Astrocyte (in vitro differentiated cells and primary cell): ENCODE measurements around the gene CAP1.

Experiments used
- EZH2 ChIP-seq: IDR thresholded peaks from 2 replicates; pipeline ENCODE4 v1.6.1; 2012; ENCODE audit warnings: mild to moderate bottlenecking, low read length, inconsistent platforms; ENCODE audit not compliant: insufficient read depth
- TF ChIP-seq, protein P1 (sequence below): IDR thresholded peaks from 2 replicates; pipeline ENCODE4 v1.5.1; 2011; ENCODE audit warnings: low read depth, mild to moderate bottlenecking, inconsistent platforms, low read length, moderate library complexity; ENCODE audit not compliant: insufficient read depth

DNA sequence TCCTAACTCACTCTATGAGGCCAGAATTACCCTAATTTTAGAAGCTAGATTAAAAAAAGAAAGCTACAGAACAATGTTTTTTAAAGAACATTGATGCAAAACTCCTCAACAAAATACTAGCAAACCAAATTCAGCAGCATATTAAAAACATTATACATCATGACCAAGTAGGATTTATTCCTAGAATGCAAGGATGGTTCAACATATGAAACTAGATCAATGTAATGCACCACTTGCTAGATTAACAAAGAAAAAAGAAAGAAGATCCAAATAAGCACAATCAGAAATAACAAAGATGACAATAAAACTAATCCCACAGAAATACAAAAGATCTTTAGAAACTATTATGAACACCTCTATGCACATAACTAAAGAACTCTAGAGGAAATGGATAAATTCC is 69.9 kb downstream of the CAP1 start:
- TF ChIP-seq, protein P1, sequence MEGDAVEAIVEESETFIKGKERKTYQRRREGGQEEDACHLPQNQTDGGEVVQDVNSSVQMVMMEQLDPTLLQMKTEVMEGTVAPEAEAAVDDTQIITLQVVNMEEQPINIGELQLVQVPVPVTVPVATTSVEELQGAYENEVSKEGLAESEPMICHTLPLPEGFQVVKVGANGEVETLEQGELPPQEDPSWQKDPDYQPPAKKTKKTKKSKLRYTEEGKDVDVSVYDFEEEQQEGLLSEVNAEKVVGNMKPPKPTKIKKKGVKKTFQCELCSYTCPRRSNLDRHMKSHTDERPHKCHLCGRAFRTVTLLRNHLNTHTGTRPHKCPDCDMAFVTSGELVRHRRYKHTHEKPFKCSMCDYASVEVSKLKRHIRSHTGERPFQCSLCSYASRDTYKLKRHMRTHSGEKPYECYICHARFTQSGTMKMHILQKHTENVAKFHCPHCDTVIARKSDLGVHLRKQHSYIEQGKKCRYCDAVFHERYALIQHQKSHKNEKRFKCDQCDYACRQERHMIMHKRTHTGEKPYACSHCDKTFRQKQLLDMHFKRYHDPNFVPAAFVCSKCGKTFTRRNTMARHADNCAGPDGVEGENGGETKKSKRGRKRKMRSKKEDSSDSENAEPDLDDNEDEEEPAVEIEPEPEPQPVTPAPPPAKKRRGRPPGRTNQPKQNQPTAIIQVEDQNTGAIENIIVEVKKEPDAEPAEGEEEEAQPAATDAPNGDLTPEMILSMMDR = no peak
- no peak for TF ChIP-seq EZH2
